Tongue (tissue), 2 donors: ENCODE data around the gene ATR. TPM values are rescaled to one million over a fixed set of nuclear protein-coding genes. Genes with fewer than 3 reads are reported as not detected.
"Not testable (repeated sequence)": the region's sequence is repeated elsewhere in the genome, so short reads cannot be mapped to it uniquely, and the experiment has no call there.

Experiments used
- DNase-seq: peaks from one replicate; pipeline ENCODE4 v3.0.0-alpha.2; 2015
- total RNA-seq: library from RNA; depleted of rRNA; stranded (reverse); fragments of >200 nt; gene quantifications from one replicate; pipeline ENCODE4 v1.2.3, GENCODE V29; 2014

The ATR gene
- total RNA-seq, 1 donor from 2014 or later, result 28.8 TPM

- not testable (repeated sequence) for DNase-seq
Measured at GRCh38 chr3:142592268-142592667, 13.7 kb upstream of the ATR start.

- DNase-seq, result no peak
Measured at GRCh38 chr3:142588703-142589102, 10.2 kb upstream of the ATR start.

- peak; percentile 82 for DNase-seq
Measured at GRCh38 chr3:142586803-142587406, 8.4 kb upstream of the ATR start.

- DNase-seq, result not testable (repeated sequence)
Measured at GRCh38 chr3:142581070-142581469, 2.5 kb upstream of the ATR start.

GRCh38 chr3:142580061-142580423 lies 1.5 kb upstream of the ATR start:
- DNase-seq, result no peak

GRCh38 chr3:142577696-142578328 lies 721 bp downstream of the ATR start:
- DNase-seq, result peak; percentile 13

- DNase-seq, result no peak
Measured at GRCh38 chr3:142576792-142577191, 1.7 kb downstream of the ATR start.

- no peak for DNase-seq
Measured at GRCh38 chr3:142574665-142575064, 3.9 kb downstream of the ATR start.

GRCh38 chr3:142574223-142574622 lies 4.3 kb downstream of the ATR start:
- not testable (repeated sequence) for DNase-seq

GRCh38 chr3:142569422-142569821 lies 9.1 kb downstream of the ATR start:
- not testable (repeated sequence) for DNase-seq

GRCh38 chr3:142568393-142569017 lies 10.0 kb downstream of the ATR start:
- DNase-seq, result no peak

- no peak for DNase-seq
Measured at GRCh38 chr3:142566096-142566495, 12.4 kb downstream of the ATR start.

- no peak for DNase-seq
Measured at GRCh38 chr3:142563496-142563997, 15.0 kb downstream of the ATR start.

- DNase-seq, result no peak
Measured at GRCh38 chr3:142560118-142560517, 18.4 kb downstream of the ATR start.

GRCh38 chr3:142553741-142554140 lies 24.8 kb downstream of the ATR start:
- no peak for DNase-seq

GRCh38 chr3:142552579-142552978 lies 26.0 kb downstream of the ATR start:
- not testable (repeated sequence) for DNase-seq

- DNase-seq, result no peak
Measured at GRCh38 chr3:142549986-142550385, 28.5 kb downstream of the ATR start.

- no peak for DNase-seq
Measured at GRCh38 chr3:142543307-142543706, 35.2 kb downstream of the ATR start.

- no peak for DNase-seq
Measured at GRCh38 chr3:142542054-142542453, 36.5 kb downstream of the ATR start.

- DNase-seq, result no peak
Measured at GRCh38 chr3:142536519-142536918, 42.0 kb downstream of the ATR start.

GRCh38 chr3:142534543-142534942 lies 44.0 kb downstream of the ATR start:
- DNase-seq, result no peak

- no peak for DNase-seq
Measured at GRCh38 chr3:142530296-142530695, 48.2 kb downstream of the ATR start.

- DNase-seq, result no peak
Measured at GRCh38 chr3:142523921-142524566, 54.5 kb downstream of the ATR start.
